GM21529 (cell line): ENCODE data around the gene TMPRSS6.

Experiments
- ATAC-seq: cut with Tn5 transposase; IDR thresholded peaks from one replicate; pipeline ENCODE4 v1.9.1; 2021; ENCODE audit not compliant: unreplicated experiment

Gene TMPRSS6

DNA sequence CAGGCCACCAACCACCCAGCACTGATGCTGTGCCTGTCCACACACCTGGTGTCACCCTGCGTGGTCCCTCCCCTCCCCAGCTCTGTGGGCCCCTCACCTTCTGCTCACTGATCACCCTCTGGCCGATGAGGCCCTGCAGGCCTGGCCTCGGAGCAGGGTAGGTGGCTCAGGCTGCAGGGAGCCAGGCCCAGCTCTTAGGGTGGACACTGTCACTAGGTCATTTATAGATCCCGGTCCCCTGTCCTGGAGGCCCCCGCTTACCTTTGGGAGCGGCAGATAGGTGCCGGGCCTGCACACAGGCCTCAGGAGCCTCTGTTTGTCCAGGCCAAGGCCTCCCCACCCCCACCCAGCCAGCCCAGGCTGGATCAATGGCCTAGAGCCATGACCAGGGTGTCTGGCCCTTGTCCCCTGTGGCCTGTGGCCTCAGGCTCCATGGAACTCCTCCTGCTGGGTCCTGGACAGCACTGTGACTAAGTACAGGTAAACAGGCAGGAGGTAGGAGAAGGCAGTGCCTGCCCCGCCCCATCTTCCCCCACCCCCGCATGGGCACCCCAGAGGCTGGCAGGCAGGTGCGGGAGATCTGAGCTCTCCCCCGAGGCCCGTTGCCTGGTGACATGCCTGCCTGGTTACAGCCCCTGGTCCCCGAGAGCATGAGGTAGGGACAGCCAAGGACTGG lies at the start of gene TMPRSS6:
Gene TMPRSS6, minus strand, starts transcription at position 472 of the 676 bp plus-strand sequence. CDS start 6,296 bp downstream, outside the sequence.
- ATAC-seq, result no peak

DNA sequence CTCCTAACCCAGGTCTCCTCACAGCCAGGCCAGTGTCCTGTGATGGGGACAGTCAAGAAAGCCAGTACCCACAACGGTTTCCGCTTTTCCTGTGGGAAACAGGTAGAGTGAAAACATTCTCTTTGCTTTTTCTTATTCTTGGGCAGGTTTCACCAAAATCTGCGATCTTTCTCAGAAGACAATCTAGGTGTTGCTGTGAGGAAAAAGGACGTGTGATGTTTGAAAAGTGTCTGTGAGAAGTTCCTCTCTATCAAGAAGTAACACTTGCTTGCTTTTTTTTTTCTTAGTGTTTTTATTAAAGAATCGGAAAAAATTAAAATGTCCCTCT lies 49.4 kb upstream of the TMPRSS6 start:
- no peak for ATAC-seq

DNA sequence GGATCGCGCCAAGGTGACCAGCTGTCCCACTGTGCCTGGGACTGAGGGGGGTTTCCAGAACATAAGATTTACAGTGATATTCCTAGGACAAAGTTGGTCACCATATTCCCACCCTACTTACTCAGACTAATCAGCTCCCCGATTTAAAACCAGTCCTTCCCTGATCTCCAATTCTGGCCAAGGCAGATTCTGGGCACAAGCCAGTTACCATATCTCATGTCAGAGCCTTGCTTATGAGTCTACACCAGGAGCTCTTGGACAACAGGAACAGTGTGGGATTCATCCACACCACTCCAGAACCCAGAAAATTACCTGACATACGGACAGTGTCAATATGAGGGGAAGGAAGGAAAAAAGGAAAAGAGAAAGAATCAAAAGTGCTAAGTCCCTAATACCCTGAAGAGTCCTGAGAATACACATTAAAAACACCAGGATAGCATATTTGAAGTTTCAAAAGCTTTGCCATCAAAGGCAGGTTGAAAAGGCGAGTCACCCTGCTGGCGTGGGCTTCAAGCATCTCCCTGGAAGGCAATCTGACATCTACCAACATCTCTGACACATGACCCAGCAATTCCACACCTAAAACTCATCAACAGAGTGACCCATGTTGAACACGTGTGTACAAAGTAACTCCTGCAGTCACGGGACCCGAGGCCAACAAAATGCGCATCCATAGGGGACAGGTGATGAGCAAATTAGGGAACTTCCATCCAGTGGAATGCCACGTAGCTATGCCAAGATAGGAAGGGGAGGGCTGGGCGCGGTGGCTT lies 48.2 kb upstream of the TMPRSS6 start:
- no peak for ATAC-seq

DNA sequence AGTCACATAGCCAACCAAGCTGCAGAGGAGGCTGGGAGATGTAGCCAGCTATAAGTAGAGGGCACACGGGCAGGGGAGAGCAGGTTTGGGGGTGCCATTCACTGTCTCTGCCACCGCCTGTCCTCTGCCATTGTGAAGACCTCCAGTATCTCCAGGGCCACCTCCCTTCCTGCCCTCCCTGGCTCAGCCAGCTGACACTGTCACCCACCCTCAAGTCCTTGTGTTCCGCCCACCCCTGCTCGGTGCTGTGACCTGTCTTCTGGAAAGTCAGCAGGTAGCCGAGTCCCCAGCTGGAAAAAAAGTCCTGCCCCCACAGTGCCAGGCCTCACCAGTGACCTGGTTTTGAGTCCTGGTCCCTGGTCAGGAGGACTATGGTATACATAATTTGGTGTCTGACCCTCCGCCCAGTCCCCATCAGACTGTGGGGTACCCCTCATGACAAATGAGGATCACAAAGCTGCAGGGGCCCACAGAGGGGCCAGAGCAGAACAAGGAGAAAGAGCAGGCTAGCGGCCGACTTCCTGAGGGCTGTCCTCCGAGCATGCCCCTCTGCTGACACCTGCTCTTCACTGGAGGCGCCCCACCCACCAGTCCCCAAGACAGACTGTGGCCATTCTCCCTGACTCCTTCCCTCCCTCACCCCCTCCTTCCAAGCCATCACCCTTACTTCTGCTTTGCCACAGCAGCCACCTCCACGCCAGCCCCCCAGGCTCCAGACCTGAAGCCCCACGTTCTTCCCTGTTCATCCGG lies 47.3 kb upstream of the TMPRSS6 start:
- no peak for ATAC-seq

DNA sequence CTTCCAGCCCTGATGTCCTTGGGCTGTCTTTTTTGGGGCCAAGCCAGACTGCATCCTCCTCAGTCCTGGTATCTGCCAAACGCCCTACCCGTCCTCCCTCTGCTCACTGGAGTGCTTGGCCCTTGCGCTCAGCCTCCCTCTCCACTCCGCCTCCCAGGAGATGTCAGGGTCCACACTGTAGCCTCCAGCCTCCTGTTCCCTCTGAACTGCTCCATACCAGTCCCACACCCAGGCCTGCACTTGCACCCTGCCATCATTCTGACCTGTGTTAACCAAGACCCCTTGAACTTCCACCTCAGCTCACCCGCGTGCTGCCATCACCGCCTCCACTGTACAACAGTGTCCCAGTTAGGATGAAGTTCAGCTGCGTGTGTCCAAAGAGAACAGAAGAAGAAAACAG lies 46.5 kb upstream of the TMPRSS6 start:
- ATAC-seq, result no peak

DNA sequence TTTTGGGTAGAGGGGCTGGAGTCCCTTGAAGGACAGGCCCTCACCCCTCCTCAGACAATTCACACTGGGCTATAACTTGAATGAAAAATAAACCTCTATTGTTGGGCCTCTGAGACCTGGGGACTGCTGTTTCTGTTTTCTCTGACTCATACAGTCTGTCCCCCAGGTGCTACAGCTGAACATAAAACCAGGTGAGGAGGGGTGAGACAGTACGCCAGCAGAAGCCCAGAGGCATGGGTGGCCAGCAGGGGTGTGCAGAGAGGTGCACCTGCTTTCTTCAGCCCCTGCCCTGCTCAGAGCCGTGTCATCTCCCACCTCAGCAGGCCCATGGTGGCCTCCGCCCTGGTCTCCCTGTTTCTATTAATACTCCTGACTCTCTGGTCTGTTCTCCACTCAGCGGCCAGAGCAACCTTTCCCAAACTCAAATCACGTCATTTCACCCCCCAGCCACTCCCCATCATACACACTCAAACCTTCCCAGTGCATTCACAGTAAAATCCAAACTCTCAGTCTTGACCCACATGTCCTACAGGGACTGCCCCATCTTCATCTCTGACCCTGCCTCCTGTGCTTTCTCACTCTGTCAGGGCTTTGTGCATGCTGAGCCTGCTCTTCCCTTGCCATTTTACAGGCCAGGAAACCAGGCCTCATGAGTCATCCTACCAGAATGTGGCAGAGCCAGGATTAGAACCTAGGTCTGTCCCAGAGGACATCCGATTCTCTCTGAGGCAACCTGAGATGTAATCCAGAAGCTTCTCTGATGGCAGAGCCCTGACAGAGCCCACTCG lies 45.6 kb upstream of the TMPRSS6 start:
- ATAC-seq, result peak; percentile 43

DNA sequence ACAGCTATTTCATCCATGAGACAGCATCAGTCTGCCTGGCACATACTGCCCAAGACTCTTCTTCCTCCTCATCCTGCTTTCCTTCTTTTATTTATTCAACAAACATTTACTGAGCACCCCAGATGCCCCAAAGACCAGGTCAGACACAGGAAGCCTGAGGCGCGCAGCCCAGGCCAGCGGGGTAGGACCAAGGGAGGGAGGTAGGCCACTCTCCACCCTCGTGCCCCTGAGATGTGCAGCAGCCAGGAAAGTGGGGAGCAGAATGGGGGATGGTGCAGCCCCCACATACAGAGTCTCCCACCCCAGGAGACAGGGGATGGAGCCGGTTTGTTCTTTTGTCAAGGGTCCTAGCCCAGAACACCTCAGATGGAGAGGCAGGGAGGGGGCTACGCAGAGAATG lies 44.4 kb upstream of the TMPRSS6 start:
- no peak for ATAC-seq

DNA sequence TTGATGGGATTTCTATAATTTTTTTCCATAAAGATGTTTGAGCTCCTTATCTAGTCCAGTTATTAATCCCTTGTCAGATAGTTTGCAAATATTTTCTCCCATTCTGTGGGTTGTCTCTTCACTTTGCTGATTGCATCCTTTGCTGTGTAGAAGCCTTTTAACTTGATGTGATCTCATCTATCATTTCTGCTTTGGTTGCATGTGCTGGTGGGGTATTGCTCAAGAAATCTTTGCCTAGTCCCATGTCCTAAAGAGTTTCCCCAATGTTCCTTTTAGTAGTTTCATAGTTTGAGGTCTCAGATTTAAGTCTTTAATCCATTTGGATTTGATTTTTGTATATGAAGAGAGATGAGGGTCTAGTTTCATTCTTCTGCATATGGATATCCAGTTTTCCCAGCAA lies 41.9 kb upstream of the TMPRSS6 start:
- ATAC-seq, result no peak

DNA sequence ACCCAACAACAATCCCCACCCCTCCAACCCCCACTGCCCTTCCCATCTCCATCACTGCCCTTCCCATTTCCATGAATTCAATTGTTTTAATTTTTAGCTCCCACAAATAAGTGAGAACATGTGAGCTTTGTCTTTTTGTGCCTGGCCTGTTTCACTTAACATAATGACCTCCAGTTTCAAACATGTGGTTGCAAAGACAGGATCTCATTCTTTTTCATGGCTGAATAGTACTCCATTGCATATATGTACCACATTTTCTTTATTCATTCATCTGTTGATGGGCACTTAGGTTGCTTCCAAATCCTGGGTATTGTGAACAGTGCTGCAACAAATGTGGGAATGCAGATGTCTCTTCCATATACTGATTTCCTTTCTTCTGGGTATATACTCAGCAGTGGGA lies 41.2 kb upstream of the TMPRSS6 start:
- ATAC-seq, result no peak

DNA sequence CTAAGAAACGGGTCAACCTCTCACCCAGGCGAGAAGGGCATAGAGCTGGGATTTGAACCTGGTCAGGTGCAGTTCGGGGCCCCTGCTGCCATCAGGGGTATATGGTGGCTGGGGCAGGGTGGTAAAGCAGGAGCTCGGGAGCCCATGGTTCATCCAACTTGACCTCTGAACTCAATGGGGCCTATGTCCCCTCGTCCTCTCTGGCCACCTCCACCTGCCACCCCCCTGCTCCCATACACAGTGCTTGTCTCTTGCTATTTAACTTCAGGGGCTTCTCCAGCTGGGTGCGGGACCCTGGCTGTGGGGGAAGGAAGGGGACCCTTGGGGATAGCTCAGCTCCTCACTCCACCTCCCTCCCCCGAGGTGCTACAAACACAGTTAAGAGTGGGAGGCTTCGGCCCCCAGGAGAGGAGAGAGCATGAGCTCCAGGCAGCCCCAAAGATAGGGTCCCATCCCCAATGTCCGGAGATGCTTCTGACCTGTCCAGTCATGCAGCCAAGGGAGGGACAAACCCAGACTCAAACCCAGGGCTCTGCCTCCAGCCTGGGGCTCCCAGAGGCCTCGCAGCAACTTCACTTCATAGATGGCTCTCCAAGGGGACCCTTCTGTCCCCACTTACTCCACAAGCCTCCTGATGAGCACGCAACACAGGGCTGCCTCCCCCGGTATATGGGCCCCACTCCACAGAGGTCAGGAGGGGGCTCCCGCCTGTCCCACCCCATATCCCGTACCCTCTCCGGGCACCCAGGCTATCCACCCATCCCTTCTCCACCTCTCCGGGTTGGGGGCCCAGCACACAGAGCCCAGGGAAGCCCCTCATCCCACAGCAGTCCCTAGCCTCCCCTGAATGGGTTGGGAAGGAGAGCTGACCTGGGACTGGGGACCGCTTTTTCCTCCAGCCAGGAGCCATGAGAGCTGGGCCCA lies 39.5 kb upstream of the TMPRSS6 start:
- ATAC-seq, result no peak

DNA sequence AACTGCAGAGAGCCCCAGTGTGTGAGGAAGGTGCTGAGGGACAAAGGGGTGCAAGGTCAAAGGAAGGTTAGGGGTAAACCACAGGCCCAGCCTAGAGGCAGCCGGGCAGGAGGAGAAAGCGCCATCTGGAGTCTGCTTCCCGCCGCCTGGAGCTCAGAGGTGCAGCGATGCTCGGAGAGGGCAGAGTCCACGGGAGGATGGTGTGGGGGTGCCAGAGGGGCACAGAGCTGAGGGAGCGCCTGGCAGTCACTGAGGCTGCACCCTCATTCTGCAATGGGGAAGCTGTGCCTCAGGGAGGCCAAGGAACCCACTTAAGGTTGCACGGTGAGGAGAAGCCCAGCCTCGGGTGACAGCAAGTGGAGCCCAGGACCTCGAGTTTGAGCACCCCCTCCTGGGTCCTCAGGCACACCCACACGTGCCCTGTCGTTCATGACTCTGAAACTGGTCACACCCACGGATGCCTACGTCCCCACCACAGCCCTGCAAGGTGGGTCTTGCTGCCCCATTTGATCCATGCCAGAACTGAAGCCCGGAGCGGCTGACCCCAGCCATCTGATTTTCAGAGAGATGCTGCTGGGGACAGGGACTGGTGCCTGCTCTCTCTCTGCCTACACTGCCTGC lies 38.6 kb upstream of the TMPRSS6 start:
- no peak for ATAC-seq

DNA sequence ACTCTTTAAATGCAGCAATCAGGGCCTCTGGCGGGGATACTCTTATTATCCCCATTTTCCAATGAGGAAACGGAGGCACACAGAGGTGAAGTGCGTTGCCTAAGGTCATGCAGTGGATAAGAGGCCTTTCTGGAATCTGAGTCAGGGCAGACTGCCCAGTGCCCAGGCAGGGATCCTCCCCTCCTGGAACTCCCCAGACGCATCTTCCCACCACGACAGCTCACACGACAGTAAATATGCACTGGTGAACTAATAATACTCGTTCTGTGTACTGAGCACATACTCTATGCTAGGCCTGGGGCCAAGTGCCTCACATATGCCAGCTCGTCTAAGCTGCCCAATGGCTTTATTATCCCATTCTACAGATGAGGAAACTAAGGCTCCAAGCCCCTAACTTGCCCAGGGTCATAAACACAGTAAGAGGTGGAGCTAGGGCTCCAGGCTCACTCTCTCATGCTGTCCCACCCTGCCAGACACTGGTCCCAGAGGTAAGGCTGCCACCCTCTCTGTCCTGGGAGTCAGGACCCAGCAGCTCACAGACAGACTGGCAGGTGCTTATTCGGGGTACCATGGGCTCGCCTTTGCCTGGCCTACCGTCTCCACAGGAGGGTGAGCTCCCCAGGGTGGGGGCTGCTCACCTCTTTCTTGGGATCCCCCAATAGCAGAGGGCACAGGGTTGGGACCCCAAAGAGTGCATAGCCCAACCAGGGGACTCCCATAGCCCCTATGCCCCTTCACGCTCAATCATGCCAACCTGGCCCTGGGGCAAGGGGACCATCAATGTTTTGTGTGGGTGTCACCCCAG lies 37.9 kb upstream of the TMPRSS6 start:
- ATAC-seq, result no peak

DNA sequence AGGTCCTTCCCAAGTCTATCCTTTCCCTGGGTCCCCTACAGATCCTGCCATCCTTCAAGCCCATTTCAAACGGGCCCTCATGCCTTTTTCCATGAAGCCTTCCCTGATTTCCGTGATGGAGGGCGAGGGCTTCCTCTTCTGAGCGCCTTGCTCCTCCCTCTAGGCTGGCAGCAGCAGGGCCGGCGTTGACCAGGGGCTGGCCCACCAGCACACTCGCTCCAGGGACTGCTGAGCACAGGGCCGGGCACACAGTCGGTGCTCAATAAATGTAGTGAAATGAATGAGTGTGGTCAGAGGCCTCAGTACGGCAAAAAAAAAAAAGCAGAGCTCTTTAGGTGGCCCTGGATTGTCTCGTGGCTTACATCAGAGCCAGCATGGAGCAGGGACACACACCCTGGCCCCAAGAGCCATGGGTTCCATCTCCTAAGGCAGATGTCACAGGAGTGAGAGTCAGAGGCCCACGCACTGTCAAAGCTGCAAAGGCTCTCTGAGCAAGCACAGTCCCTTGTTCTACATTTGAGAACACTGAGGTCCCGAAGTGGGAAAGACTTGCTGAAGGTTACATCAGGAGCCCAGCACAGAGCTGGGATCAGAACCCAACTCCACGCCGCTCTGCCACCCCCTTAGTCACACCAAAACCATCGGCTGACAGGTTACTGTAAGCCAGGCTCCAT lies 37.1 kb upstream of the TMPRSS6 start:
- ATAC-seq, result no peak

DNA sequence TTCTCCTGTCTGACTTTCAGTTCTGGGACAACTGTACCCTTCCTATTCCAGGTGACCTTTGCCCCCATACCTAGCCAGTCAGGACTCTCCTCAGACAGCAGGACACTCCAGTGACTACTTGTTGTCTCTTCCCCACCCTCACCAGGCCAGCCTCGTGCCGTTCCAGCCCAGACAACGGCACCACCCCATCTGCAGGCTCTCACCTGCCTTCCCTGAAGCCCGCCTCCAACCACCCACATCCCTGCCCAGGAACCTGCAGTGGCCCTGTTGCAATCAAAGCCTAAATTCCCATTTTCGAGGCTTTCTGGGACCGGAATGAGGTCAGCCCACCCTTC lies 36.5 kb upstream of the TMPRSS6 start:
- ATAC-seq, result no peak

DNA sequence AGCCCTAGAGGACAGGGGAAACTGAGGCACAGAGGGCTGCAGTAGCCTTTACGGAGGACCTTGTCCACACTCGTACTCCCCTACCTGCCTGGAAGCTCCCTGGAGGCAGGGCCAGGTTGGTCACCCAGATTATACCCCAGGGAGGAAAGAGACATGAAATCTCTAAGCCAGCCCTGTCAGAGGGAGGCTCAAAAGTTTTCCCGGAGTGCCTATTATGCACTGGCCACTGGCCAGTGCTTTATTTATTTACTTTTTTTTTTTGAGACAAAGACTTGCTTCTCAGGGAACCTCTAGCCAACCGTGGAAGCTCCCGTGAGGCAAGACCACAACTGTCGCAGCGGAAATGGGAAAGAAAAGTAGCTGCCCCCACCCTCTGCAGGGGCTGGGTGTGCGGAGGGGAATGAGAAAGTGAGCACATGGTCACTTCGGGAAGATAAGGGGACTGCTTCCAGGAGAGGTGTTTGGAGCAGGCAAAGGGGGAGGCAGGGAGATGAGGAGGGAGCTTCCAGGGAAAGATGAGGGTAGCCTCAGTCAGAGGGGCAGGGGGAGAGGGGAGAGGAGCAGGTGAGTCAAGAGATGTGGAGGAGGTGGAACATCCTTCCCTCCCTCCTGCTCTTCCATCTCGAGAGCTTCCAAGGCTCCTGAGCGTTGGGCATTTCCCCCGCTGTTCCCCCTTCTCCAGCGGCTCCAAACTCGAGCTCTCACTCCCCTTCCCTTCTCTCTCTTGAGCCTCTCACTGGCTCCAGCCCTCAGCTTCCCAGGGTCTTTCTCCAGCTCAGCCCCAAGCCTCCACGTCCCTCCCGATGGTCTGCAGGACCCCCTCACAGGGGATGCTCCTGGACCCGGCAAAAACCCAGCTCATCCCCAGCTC lies 35.9 kb upstream of the TMPRSS6 start:
- ATAC-seq, result no peak

DNA sequence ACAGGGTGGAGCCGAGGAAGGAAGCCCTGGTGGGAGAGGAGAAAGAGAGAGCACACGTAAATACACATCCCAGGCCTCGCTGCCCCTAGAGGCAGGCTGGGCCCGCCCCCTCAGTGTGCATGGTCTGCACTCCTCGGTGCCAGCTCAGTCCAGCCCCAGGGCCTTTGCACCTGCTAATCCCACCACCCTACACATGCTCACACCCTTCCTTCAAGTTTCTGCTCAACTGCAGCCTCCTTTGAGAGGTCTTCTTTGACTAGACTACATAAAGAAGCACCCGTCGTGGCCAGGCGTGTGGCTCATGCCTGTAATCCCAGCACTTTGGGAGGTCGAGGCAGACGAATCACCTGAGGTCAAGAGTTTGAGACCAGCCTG lies 34.7 kb upstream of the TMPRSS6 start:
- ATAC-seq, result no peak

DNA sequence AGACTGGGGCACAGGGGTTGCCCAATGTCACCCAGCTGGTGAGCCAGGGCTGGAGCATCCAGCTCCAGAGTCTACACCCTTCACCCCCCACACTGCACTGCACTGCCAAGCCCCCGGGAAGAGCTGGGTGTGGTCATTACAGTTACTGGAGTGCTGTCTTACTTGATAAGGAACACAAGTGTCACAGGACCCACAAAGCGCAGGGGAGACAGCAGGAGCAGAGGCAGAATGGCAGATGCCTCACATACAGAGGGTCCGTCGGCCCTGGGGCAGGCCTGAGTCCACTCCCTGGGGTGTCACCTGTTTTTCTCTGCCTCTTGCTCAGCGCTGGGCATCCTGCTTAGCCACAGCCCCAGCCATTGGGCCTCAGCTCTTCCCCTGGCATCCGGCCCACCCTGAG lies 32.5 kb upstream of the TMPRSS6 start:
- ATAC-seq, result no peak

DNA sequence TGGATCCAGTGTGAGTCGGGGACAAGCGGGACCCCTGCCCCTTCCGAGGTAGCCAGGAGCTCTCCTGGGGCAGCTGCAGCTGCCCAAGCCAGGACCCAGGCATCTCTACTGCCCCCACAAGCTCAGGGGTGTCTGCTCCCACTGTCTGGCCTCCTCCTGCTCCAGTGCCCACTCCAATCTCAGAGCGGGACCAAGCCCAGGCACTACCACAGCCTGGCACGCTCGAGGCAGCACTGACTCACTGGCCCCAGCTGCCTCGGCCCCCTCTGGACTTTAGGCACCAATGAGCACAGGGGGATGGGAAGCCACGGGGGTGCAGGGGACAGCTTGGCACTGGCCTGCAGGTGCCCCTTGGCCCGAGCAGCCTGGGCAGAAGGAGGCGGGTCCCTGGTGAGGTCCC lies 32.0 kb upstream of the TMPRSS6 start:
- no peak for ATAC-seq
